Measurements from ENCODE around the gene ARFGEF3.

ARFGEF3 gene

DNA sequence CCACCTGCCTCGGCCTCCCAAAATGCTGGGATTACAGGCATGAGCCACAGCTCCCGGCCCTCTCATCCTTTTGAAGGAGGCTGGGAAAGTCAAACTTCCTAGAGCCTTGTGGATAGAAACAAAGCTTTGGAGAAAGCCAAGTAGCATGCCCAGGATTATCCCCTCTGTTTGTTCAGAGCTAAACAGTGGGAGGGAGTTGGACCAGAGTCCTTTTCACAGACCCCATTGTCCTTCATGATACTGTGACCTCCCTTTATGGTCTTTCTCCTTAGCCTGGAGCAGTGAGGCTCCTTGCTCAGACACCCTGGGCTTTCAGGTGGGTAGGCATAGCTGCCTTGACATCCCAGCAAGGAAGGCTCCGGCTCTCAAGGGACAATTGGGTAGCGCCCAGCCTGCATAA lies 25.4 kb downstream of the ARFGEF3 start:
- TF ChIP-seq, protein P1, sequence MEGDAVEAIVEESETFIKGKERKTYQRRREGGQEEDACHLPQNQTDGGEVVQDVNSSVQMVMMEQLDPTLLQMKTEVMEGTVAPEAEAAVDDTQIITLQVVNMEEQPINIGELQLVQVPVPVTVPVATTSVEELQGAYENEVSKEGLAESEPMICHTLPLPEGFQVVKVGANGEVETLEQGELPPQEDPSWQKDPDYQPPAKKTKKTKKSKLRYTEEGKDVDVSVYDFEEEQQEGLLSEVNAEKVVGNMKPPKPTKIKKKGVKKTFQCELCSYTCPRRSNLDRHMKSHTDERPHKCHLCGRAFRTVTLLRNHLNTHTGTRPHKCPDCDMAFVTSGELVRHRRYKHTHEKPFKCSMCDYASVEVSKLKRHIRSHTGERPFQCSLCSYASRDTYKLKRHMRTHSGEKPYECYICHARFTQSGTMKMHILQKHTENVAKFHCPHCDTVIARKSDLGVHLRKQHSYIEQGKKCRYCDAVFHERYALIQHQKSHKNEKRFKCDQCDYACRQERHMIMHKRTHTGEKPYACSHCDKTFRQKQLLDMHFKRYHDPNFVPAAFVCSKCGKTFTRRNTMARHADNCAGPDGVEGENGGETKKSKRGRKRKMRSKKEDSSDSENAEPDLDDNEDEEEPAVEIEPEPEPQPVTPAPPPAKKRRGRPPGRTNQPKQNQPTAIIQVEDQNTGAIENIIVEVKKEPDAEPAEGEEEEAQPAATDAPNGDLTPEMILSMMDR (IDR thresholded peaks at IDR 0.05), result no peak

DNA sequence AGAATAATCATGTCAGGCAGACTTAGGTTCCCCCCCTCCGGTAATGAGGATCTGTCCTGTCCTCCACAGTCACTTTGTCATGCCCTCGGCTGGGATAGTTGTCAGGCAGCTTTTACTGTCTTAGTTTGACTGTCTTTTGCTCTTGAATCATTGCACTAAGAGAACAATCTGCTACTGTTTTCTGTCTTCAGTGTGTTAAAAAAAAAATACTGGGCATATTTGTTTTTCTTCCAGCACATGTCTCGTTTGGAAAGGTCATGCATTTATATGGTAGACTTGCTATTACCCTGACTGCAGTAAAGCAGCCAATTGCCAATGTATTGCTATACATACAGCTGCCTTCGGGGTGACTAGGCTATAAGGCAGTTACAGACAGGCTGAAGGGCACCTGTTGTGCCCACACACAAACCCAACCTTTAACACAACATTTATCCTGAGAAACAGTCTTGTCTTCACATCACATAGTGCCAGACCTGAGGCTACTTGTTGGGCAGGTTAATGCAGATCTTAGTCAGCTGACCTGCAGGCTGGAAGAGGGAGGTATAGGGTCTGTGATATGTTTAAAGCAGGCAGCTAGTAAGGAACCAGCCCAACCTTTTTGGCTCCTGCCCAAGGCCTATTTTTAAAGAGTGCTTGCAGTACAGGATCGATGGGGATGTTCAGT lies 26.7 kb downstream of the ARFGEF3 start:
- TF ChIP-seq, protein P1 (IDR thresholded peaks at IDR 0.05), result no peak
- H3K4me3 ChIP-seq, result no peak overlapping the region
- DNase-seq (ENCODE audit: low spot score), result no peak
- no peak overlapping the region for H3K27ac ChIP-seq

More for the DNA sequence above, 25.4 kb downstream of the ARFGEF3 start:
- Histone ChIP-seq H3K4me3 (no peak overlapping the region), H3K27ac (no peak overlapping the region)
- no peak for DNase-seq (ENCODE audit: low spot score)

DNA sequence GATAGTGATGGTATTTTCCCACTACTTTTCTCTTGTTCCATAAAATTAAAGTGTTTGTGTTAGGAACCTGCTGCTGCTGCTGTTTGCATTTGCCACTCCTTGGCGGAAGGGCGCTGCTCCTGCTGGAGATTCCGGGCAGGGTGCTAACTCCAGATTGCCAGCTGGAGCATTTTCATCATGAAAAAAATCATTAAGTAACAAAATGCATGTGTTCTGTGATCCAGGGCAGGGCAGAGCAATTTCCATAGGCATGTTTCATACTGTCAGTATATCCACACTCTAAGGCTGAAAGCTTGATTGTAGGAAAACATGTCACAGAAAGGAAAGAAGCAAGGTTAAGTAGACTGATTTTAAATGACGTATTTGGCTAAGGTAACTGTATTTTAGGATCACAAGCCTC lies 32.5 kb downstream of the ARFGEF3 start:
- H3K4me3 ChIP-seq, result no peak overlapping the region
- TF ChIP-seq, protein P1 (IDR thresholded peaks at IDR 0.05), result no peak
- H3K27ac ChIP-seq, result no peak overlapping the region
- no peak for DNase-seq (ENCODE audit: low spot score)

DNA sequence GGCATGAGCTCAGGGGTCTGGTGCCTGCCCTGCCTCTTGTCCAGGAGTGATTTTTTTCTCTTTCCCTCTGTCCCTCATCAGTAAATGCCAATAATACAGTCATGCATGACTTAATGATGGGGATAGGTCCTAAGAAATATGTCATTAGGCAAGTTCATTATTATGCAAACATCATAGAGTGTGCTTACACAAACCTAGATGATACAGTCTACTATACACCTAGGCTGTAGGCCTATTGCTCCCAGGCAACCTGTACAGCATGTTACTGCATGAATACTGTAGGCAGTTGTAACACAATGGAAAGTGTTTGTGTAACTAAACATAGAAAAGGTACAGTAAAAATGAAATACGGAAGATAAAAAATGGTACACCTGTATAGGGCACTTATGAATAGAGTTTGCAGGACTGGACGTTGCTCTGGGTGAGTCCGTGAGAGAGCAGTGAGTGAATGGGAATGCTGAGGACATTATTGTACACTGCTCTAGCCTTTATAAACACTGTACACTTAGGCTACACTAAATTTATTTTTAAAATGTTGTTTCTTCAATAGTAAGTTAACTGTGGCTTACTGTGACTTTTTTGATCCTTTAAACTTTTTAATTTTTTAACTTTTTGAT lies 34.5 kb downstream of the ARFGEF3 start:
- no peak for DNase-seq (ENCODE audit: low spot score)
- H3K27ac ChIP-seq, result no peak overlapping the region
- TF ChIP-seq, protein P1 (IDR thresholded peaks at IDR 0.05), result no peak

DNA sequence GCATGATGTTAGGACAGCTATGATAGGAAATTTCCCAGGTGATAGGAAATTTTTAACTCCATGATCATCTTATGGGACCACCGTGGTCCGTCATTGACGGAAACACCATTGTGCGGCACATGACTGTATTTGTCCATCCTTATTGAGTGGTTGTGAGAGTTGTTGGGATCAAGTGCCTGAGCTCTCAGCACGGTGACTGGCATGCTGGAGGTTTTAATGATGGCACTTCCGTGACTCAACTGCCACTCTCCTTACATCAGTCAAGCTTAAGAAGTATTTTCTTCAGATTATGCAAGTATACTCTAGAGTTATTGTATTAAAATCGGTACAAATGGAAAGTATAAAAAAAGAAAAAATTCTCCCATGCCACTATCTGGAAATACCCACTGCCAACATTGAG lies 35.8 kb downstream of the ARFGEF3 start:
- no peak overlapping the region for H3K27ac ChIP-seq
- H3K4me3 ChIP-seq, result no peak overlapping the region
- TF ChIP-seq, protein P1 (IDR thresholded peaks at IDR 0.05), result no peak
- DNase-seq (ENCODE audit: low spot score), result no peak

More for the DNA sequence above, 34.5 kb downstream of the ARFGEF3 start:
- H3K4me3 ChIP-seq, result no peak overlapping the region

DNA sequence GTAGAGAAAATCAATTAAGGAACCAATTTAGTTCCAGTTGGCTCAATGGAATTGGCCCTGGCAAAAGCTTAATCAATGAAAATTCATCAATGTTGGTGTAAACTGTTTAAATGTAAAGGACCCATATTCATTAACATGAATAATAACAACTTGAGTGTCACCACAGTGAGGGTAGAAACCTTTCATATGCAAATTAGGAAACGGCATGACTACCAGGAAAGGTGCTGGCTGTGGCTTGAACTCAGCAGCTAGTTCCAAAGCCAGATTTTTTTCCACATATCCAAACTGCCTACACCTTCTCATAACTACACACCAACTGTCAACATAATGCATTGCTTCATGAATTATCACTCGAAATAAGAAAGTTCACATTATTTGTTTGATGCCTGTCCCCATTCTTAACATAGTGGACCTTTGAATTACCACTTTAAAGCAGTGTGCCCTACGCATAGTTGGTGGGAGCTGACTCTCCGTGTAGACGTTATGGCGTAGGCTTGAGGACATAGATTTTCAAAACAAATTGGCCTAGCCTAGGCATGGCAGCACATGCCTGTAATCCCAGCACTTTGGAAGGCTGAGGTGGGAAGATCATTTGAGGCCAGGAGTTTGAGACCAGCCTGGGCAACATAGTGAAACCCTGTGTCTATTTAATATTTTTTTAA lies 36.8 kb downstream of the ARFGEF3 start:
- TF ChIP-seq, protein P1 (IDR thresholded peaks at IDR 0.05), result no peak
- no peak overlapping the region for H3K4me3 ChIP-seq
- no peak for DNase-seq (ENCODE audit: low spot score)
- H3K27ac ChIP-seq, result no peak overlapping the region
